Endothelial cell of umbilical vein (primary cell): ENCODE data around the gene KIRREL1. TPM values are rescaled to one million over a fixed set of nuclear protein-coding genes. Genes with fewer than 3 reads are reported as not detected.

Experiments used
- BruUV-seq: library from RNA; stranded (reverse); fragments of 400-500 nt; replicated peaks from 2 replicates; lab custom pipeline; 2021; lab: Mats Ljungman, UMichigan
- CTCF ChIA-PET: fragments of 300-600, 350-600 bp; sonication (Branson Sonifier 250); formaldehyde crosslinking; loops from one replicate; lab custom pipeline; 2021; ENCODE audit warnings: antibody characterized with exemption, inconsistent platforms; lab: Charles Lee
- POLR2A ChIA-PET: fragments of 300-600, 350-600 bp; sonication (Branson Sonifier 250); formaldehyde crosslinking; loops from one replicate; lab custom pipeline; 2021; ENCODE audit warnings: antibody characterized with exemption, inconsistent platforms; lab: Charles Lee
- DNase-seq: peaks from one replicate; pipeline ENCODE4 v3.0.0-alpha.2; 2011; ENCODE audit warnings: low read depth, low spot score
- FAIRE-seq: peaks from 2 replicates; lab custom pipeline; 2011; peaks lifted over from hg19 to GRCh38; lab: Jason Lieb, UNC
- H2AFZ ChIP-seq: 2 replicates; pipeline ENCODE4 v1.6.0; 2012; ENCODE audit warnings: low read depth, low read length, control low read depth, inconsistent platforms
- H3K27ac ChIP-seq: 2 replicates; pipeline ENCODE4 v1.5.1; 2011; ENCODE audit warnings: low read depth, mild to moderate bottlenecking, control low read depth, low read length, moderate library complexity; ENCODE audit not compliant: insufficient read depth
- H3K27me3 ChIP-seq, 2 experiments: 2 replicates each; pipeline versions ENCODE4 v1.6.0 to v1.6.1; 2011; ENCODE audit warnings: low read length in 2 of 2, mixed read lengths in 1 of 2; ENCODE audit not compliant: control insufficient read depth in 2 of 2, insufficient read depth in 2 of 2
- H3K36me3 ChIP-seq, 2 experiments: 2 replicates in 1 of 2; 3 replicates in 1 of 2; pipeline ENCODE4 v1.5.1; 2011; ENCODE audit warnings: low read length in 2 of 2, mild to moderate bottlenecking in 1 of 2, moderate library complexity in 1 of 2; ENCODE audit not compliant: control insufficient read depth in 2 of 2, insufficient read depth in 2 of 2; ENCODE audit errors: extremely low read depth in 1 of 2
- H3K4me1 ChIP-seq: 3 replicates; pipeline ENCODE4 v1.5.1; 2011; ENCODE audit warnings: mild to moderate bottlenecking, low read length; ENCODE audit not compliant: control insufficient read depth, insufficient read depth; ENCODE audit errors: extremely low read depth
- H3K4me2 ChIP-seq: 2 replicates; pipeline ENCODE4 v1.6.1; 2011; ENCODE audit warnings: low read length, control low read depth, mixed read lengths; ENCODE audit not compliant: insufficient read depth
- H3K4me3 ChIP-seq, 3 experiments: fragments of 200-600 bp in 1 of 3; sonication (generic), shearing (Covaris generic) in 1 of 3; replicated peaks in 1 of 3; 2 replicates each; pipeline ENCODE4 v1.5.1; 2011 to 2016; ENCODE audit warnings: control low read depth in 3 of 3, low read length in 3 of 3, mild to moderate bottlenecking in 2 of 3, inconsistent platforms in 1 of 3, low read depth in 1 of 3, moderate library complexity in 1 of 3; ENCODE audit not compliant: insufficient read depth in 1 of 3
- H3K79me2 ChIP-seq: 2 replicates; pipeline ENCODE4 v1.6.0; 2012; ENCODE audit warnings: low read length, inconsistent platforms; ENCODE audit not compliant: control insufficient read depth, insufficient read depth
- H3K9ac ChIP-seq: replicated peaks from 2 replicates; pipeline ENCODE3; 2011; ENCODE audit warnings: low read length, control low read depth; ENCODE audit not compliant: insufficient read depth; ENCODE audit errors: extremely low read depth
- H3K9me1 ChIP-seq: replicated peaks from 3 replicates; pipeline ENCODE4 v1.6.0; 2011; ENCODE audit warnings: mild to moderate bottlenecking, low read length; ENCODE audit not compliant: control insufficient read depth, insufficient read depth; ENCODE audit errors: extremely low read depth
- H3K9me3 ChIP-seq: replicated peaks from 2 replicates; pipeline ENCODE4 v1.5.1; 2012; ENCODE audit warnings: low read length, inconsistent platforms; ENCODE audit not compliant: control insufficient read depth, insufficient read depth
- H4K20me1 ChIP-seq: replicated peaks from 2 replicates; pipeline ENCODE3; 2011; ENCODE audit warnings: mild to moderate bottlenecking, low read length; ENCODE audit not compliant: control insufficient read depth, insufficient read depth; ENCODE audit errors: extremely low read depth
- FOS ChIP-seq: IDR thresholded peaks from 2 replicates; pipeline ENCODE4 v1.6.1; 2011; ENCODE audit warnings: mild to moderate bottlenecking, low read length, moderate library complexity, borderline replicate concordance; ENCODE audit not compliant: insufficient read depth
- GATA2 ChIP-seq: IDR thresholded peaks from 2 replicates; pipeline ENCODE4 v1.7.0; 2011; ENCODE audit warnings: low read depth, mild to moderate bottlenecking, moderate library complexity, mixed read lengths, low read length; ENCODE audit not compliant: insufficient read length, insufficient read depth
- JUN ChIP-seq: IDR thresholded peaks from 2 replicates; pipeline ENCODE4 v1.6.1; 2011; ENCODE audit warnings: borderline replicate concordance, low read depth; ENCODE audit not compliant: insufficient read length, insufficient read depth
- MYC ChIP-seq: IDR thresholded peaks from one replicate; pipeline ENCODE4 v1.6.1; 2011; ENCODE audit warnings: mild to moderate bottlenecking, low read depth, low read length
- POLR2A ChIP-seq: IDR thresholded peaks from 2 replicates; pipeline ENCODE4 v1.6.1; 2012; ENCODE audit warnings: low read depth, mild to moderate bottlenecking, control low read depth, low read length
- dilution Hi-C: fragments of 300-500 bp; cut with MboI; formaldehyde crosslinking; loops from one replicate; pipeline ENCODE4 v1.15.0; 2019; ENCODE audit warnings: low sequenced_read_pairs; ENCODE audit not compliant: extremely low pct_ligation_motif_present
- intact Hi-C: fragments of 100-400 bp; cut with micrococcal nuclease; formaldehyde crosslinking; loops from one replicate; pipeline ENCODE4 v1.10.0; 2022
- polyA plus RNA-seq, 4 experiments: library from polyadenylated mRNA; depleted of rRNA in 3 of 4; stranded (reverse) in 3 of 4; unstranded in 1 of 4; fragments of >200 nt; gene quantifications; 2 replicates each; pipeline versions ENCODE4 v1.2.1 to v1.2.3, GENCODE V29; 2011 to 2012; ENCODE audit warnings: missing spikeins in 1 of 4
- total RNA-seq: library from RNA; stranded (reverse); gene quantifications from 2 replicates; pipeline ENCODE4 v1.2.3, GENCODE V29; 2021
- TF ChIP-seq, protein P1 (sequence below): IDR thresholded peaks from 2 replicates; pipeline ENCODE4 v1.6.1; 2011; ENCODE audit not compliant: insufficient read depth, insufficient read length
- TF ChIP-seq, protein P2 (sequence below), 2 donors: IDR thresholded peaks; 1 replicate in 1 of 2; 2 replicates in 1 of 2; pipeline ENCODE4 v1.5.1; 2011; ENCODE audit warnings: low read length in 2 of 2, mild to moderate bottlenecking in 2 of 2, moderate library complexity in 2 of 2, control low read depth in 1 of 2, inconsistent platforms in 1 of 2, low read depth in 1 of 2; ENCODE audit not compliant: insufficient read depth in 1 of 2; ENCODE audit errors: extremely low read depth in 1 of 2

KIRREL1 gene
- total and polyA plus RNA-seq, 2 donors (not counting 3 experiments of a cell fraction or from before 2014, with no cell fraction given), result 35.6 to 57.6 TPM

- POLR2A ChIA-PET, result no interaction called here
- no peaks in the 10 kb centered on the region for H3K27me3 ChIP-seq
- H3K4me3 ChIP-seq, result no peak overlapping the region
- no peak overlapping the region for H3K27ac ChIP-seq
- peaks cover 9 to 37% of the 10 kb centered on the region in 2 experiments for H3K36me3 ChIP-seq
- H3K9ac ChIP-seq, result no peak overlapping the region
- DNase-seq (no peak), FAIRE-seq (no peak)
- H3K9me3 ChIP-seq, result no peaks in the 10 kb centered on the region
- CTCF ChIA-PET, result interaction anchor here (6.1 kb wide), 1 partner anchor 87 kb away, joined by 30 read pairs; no protein-coding TSS in a partner anchor
- intact Hi-C loops, result no loop called here
- H3K4me1 ChIP-seq, result no peaks in the 10 kb centered on the region
- no peaks in the 10 kb centered on the region for H4K20me1 ChIP-seq
- H3K79me2 ChIP-seq, result no peaks in the 10 kb centered on the region
- TF ChIP-seq MYC (no peak), FOS (no peak), JUN (no peak)
- dilution Hi-C loops, result no loop called here
- no TSS peak for BruUV-seq
- no peak overlapping the region for H2AFZ ChIP-seq
- H3K4me2 ChIP-seq, result no peak overlapping the region
- no peaks in the 10 kb centered on the region for H3K9me1 ChIP-seq
Measured at GRCh38 chr1:158078569-158079080, 85.2 kb downstream of the KIRREL1 start.

- DNase-seq (no peak), FAIRE-seq (no peak)
- H3K27me3 ChIP-seq, result no peaks in the 10 kb centered on the region
- H3K79me2 ChIP-seq, result no peaks in the 10 kb centered on the region
- no peak overlapping the region for H2AFZ ChIP-seq
- H3K9me3 ChIP-seq, result no peaks in the 10 kb centered on the region
- no peaks in the 10 kb centered on the region for H3K9me1 ChIP-seq
- POLR2A ChIA-PET, result no interaction called here
- no peaks in the 10 kb centered on the region for H4K20me1 ChIP-seq
- H3K9ac ChIP-seq, result no peak overlapping the region
- peaks cover 12 to 43% of the 10 kb centered on the region in 2 experiments for H3K36me3 ChIP-seq
- CTCF ChIA-PET, result interaction anchor here (1.3 kb wide), 1 partner anchor 88 kb away, joined by 5 read pairs; no protein-coding TSS in a partner anchor
- intact Hi-C loops (no loop called here), dilution Hi-C loops (no loop called here)
- H3K4me3 ChIP-seq, result no peak overlapping the region
- no peak overlapping the region for H3K27ac ChIP-seq
- no peak overlapping the region for H3K4me2 ChIP-seq
- no TSS peak for BruUV-seq
- H3K4me1 ChIP-seq, result no peaks in the 10 kb centered on the region
- TF ChIP-seq MYC, result no peak
- TF ChIP-seq, protein P1, sequence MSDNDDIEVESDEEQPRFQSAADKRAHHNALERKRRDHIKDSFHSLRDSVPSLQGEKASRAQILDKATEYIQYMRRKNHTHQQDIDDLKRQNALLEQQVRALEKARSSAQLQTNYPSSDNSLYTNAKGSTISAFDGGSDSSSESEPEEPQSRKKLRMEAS, result no peak
- TF ChIP-seq JUN, result no peak
- TF ChIP-seq GATA2, result no peak
- TF ChIP-seq POLR2A, result no peak
- TF ChIP-seq, protein P2, sequence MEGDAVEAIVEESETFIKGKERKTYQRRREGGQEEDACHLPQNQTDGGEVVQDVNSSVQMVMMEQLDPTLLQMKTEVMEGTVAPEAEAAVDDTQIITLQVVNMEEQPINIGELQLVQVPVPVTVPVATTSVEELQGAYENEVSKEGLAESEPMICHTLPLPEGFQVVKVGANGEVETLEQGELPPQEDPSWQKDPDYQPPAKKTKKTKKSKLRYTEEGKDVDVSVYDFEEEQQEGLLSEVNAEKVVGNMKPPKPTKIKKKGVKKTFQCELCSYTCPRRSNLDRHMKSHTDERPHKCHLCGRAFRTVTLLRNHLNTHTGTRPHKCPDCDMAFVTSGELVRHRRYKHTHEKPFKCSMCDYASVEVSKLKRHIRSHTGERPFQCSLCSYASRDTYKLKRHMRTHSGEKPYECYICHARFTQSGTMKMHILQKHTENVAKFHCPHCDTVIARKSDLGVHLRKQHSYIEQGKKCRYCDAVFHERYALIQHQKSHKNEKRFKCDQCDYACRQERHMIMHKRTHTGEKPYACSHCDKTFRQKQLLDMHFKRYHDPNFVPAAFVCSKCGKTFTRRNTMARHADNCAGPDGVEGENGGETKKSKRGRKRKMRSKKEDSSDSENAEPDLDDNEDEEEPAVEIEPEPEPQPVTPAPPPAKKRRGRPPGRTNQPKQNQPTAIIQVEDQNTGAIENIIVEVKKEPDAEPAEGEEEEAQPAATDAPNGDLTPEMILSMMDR (IDR thresholded peaks at IDR 0.05; ENCODE audit: extremely low read depth in 1 of 2, insufficient read depth in 1 of 2, low read depth in 1 of 2, low read length in 2 of 2), result no peak
- no peak for TF ChIP-seq FOS
Measured at GRCh38 chr1:158080066-158080465, 86.6 kb downstream of the KIRREL1 start.
